ENCODE results near the gene WFDC1.

The WFDC1 gene

DNA sequence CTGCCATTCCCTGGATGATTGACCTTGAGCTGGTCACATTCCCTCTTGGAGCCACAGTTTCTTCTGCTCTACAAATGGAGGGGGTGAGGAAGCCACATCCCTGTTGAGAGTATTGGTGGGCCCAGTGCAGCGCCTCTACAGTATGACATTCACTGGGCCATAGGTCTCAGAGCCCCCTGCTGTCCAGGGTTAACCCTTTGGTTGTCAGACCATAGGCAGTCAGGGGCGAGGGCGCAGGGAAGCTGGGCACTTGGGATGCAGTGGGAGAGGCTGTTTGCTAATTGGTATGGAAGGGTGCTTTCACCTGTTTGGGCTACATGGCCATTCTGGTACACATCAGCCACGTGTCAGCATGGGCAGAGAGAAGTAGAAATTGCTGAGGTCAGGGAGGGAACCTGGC is 27.3 kb upstream of the WFDC1 start:
- TF ChIP-seq, protein P1, sequence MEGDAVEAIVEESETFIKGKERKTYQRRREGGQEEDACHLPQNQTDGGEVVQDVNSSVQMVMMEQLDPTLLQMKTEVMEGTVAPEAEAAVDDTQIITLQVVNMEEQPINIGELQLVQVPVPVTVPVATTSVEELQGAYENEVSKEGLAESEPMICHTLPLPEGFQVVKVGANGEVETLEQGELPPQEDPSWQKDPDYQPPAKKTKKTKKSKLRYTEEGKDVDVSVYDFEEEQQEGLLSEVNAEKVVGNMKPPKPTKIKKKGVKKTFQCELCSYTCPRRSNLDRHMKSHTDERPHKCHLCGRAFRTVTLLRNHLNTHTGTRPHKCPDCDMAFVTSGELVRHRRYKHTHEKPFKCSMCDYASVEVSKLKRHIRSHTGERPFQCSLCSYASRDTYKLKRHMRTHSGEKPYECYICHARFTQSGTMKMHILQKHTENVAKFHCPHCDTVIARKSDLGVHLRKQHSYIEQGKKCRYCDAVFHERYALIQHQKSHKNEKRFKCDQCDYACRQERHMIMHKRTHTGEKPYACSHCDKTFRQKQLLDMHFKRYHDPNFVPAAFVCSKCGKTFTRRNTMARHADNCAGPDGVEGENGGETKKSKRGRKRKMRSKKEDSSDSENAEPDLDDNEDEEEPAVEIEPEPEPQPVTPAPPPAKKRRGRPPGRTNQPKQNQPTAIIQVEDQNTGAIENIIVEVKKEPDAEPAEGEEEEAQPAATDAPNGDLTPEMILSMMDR (IDR thresholded peaks at IDR 0.05; ENCODE audit: insufficient read depth, low read length, poor library complexity, severe bottlenecking) = no peak
- no peak for DNase-seq (ENCODE audit: extremely low read depth, insufficient read length)
- Histone ChIP-seq H3K36me3 (ENCODE audit: control insufficient read depth, insufficient read depth, low read length) (no peaks in the 10 kb centered on the region), H3K4me3 (replicated peaks; ENCODE audit: low read depth, low read length) (no peak overlapping the region), H3K27me3 (replicated peaks; ENCODE audit: control insufficient read depth, insufficient read depth, low read length) (peaks cover 1% of the 10 kb centered on the region; the same call in 1 of the 2 replicates)

DNA sequence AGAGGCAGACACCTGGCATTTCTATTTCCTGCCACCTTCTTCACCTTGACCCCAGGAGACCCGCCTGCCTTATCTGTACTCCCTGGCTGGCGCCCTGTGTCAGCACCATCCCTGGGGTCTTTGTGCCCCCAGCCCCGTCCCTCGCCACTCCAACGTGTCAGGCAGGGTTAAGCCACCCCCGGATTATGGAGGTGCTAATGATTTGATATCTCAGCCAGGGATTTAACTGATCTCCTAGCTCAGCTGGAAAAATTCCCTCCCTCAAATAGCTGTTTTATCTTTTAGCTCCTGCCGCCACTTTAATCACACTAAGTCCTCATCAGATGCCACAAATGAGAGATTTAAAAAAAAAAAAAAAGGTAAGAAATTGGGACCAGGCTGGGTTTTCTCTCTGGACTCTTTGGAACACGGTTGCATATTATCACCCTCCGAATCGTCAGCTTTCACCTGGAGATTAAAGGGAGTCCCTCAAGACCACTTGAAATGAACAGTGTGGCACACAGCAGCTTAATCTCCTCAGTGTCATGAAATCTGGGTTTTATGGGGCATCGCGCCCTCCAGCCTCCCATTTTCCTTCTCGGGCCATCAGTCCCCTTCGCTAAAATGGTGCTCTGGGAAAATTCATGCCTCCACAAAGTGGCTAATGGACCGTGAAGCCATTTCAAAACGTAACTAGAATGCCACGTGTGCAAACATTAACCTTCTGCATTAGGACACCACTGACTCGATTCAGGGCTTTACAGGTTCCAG is 26.2 kb upstream of the WFDC1 start:
- H3K36me3 ChIP-seq (ENCODE audit: control insufficient read depth, insufficient read depth, low read length) = no peaks in the 10 kb centered on the region
- no peak for DNase-seq (ENCODE audit: extremely low read depth, insufficient read length)
- TF ChIP-seq, protein P1 (IDR thresholded peaks at IDR 0.05; ENCODE audit: insufficient read depth, low read length, poor library complexity, severe bottlenecking) = no peak
- peaks cover 1% of the 10 kb centered on the region; the same call in 1 of the 2 replicates for H3K27me3 ChIP-seq (replicated peaks; ENCODE audit: control insufficient read depth, insufficient read depth, low read length)
- no peak overlapping the region for H3K4me3 ChIP-seq (replicated peaks; ENCODE audit: low read depth, low read length)

GRCh38 chr16:84270071-84270470 is 24.6 kb upstream of the WFDC1 start:
- no peak for DNase-seq (ENCODE audit: extremely low read depth, insufficient read length)
- Histone ChIP-seq H3K27me3 (replicated peaks; ENCODE audit: control insufficient read depth, insufficient read depth, low read length) (0 out of 2 replicates have a peak, but pooled peaks cover under 1% of the 10 kb centered on the region), H3K36me3 (ENCODE audit: control insufficient read depth, insufficient read depth, low read length) (no peaks in the 10 kb centered on the region), H3K4me3 (replicated peaks; ENCODE audit: low read depth, low read length) (no peak overlapping the region)
- TF ChIP-seq, protein P1 (IDR thresholded peaks at IDR 0.05; ENCODE audit: insufficient read depth, low read length, poor library complexity, severe bottlenecking) = no peak

DNA sequence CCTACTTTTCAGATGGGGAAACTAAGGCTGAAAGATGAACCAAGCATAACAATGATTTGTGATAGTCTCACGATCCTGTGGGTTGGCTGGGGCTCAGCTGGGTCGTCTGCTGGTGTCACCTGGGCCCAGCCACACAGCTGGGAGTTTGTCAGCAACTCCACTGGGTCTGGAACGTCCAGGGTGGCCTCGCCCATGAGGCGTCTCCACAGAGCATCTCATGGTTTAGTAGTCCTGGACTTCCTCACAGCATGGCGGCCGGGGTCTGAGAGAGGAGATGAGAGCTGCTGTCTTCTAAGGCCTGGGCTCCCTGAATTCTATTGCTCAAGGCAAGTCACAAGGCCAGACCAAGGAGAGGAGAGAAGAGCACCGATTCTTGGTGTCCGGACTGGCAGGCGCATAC is 24.1 kb upstream of the WFDC1 start:
- no peak for DNase-seq (ENCODE audit: extremely low read depth, insufficient read length)
- H3K36me3 ChIP-seq (ENCODE audit: control insufficient read depth, insufficient read depth, low read length) = no peaks in the 10 kb centered on the region
- H3K4me3 ChIP-seq (replicated peaks; ENCODE audit: low read depth, low read length) = no peak overlapping the region
- no peaks in the 10 kb centered on the region for H3K27me3 ChIP-seq (replicated peaks; ENCODE audit: control insufficient read depth, insufficient read depth, low read length)
- TF ChIP-seq, protein P1 (IDR thresholded peaks at IDR 0.05; ENCODE audit: insufficient read depth, low read length, poor library complexity, severe bottlenecking) = no peak

DNA sequence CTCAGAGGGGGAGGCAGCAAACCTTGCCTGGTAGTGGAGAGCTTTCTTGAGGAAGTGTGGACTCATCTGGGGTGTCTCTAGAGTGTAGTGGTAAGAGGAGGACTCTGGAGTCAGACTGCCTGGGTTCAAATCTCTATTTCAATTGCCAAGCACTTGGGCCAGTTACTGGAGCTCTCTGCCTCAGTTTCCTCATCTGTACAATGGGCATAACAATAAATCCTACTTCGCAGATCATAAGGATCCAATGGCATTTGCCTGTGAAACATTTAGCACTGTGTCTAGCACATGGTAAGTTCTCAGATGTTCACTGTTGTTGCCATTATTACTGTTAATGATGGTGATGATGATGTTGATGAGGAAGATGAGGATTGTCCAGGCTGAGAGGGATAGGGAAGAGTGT is 23.6 kb upstream of the WFDC1 start:
- no peaks in the 10 kb centered on the region; the same call in 1 of the 2 replicates for H3K27me3 ChIP-seq (replicated peaks; ENCODE audit: control insufficient read depth, insufficient read depth, low read length)
- DNase-seq (ENCODE audit: extremely low read depth, insufficient read length) = no peak
- no peak overlapping the region for H3K4me3 ChIP-seq (replicated peaks; ENCODE audit: low read depth, low read length)
- no peaks in the 10 kb centered on the region for H3K36me3 ChIP-seq (ENCODE audit: control insufficient read depth, insufficient read depth, low read length)
- TF ChIP-seq, protein P1 (IDR thresholded peaks at IDR 0.05; ENCODE audit: insufficient read depth, low read length, poor library complexity, severe bottlenecking) = no peak

Data from GM06990 (cell line).